Measurements from ENCODE around the gene METRN.
"Not testable (repeated sequence)": the region's sequence is repeated elsewhere in the genome, so short reads cannot be mapped to it uniquely, and the experiment has no call there.

Gene METRN

GRCh38 chr16:749010-749409 lies 34.1 kb downstream of the METRN start:
- DNase-seq = no peak
- intact Hi-C loops (cut with DNase I) = no loop called here

- DNase-seq = no peak
- intact Hi-C loops (cut with DNase I) = no loop called here
These were observed 35.6 kb downstream of the METRN start for GRCh38 chr16:750485-750884.

- intact Hi-C loops (cut with DNase I) = no loop called here
- DNase-seq = peak in 9 of 10 donors; percentile 40 to 95 (median 71)
These were observed 36.5 kb downstream of the METRN start for GRCh38 chr16:751152-752006.

- intact Hi-C loops (cut with DNase I) = no loop called here
- DNase-seq = no peak
These were observed 37.0 kb downstream of the METRN start for GRCh38 chr16:752007-752312.

- DNase-seq; intact Hi-C loops (cut with DNase I): not testable (repeated sequence)
These were observed 39.2 kb downstream of the METRN start for GRCh38 chr16:754121-754607.

GRCh38 chr16:754656-755055 lies 39.7 kb downstream of the METRN start:
- DNase-seq = no peak
- intact Hi-C loops (cut with DNase I) = no loop called here

GRCh38 chr16:756428-756827 lies 41.5 kb downstream of the METRN start:
- intact Hi-C loops (cut with DNase I) = no loop called here

GRCh38 chr16:759110-759910 lies 44.4 kb downstream of the METRN start:
- intact Hi-C loops (cut with DNase I) = no loop called here
- DNase-seq = no peak

More at GRCh38 chr16:756428-756827, 41.5 kb downstream of the METRN start:
- no peak for DNase-seq

- intact Hi-C loops (cut with DNase I) = no loop called here
- no peak for DNase-seq
These were observed 45.1 kb downstream of the METRN start for GRCh38 chr16:760065-760464.

- intact Hi-C loops (cut with DNase I) = no loop called here
- no peak for DNase-seq
These were observed 45.8 kb downstream of the METRN start, which contains the start of gene MSLN for GRCh38 chr16:760545-761343. Gene MSLN, plus strand, starts transcription at chr16:760734. Its CDS starts 1,947 bp downstream, at chr16:762681.

- intact Hi-C loops (cut with DNase I) = no loop called here
- DNase-seq = no peak
These were observed 47.0 kb downstream of the METRN start for GRCh38 chr16:761625-762513.

GRCh38 chr16:762595-763268 lies 47.8 kb downstream of the METRN start:
- no peak for DNase-seq

GRCh38 chr16:763369-764183 lies 48.7 kb downstream of the METRN start:
- DNase-seq = no peak
- intact Hi-C loops (cut with DNase I) = no loop called here

More at GRCh38 chr16:762595-763268, 47.8 kb downstream of the METRN start:
- intact Hi-C loops (cut with DNase I) = no loop called here

- DNase-seq = no peak
- intact Hi-C loops (cut with DNase I) = no loop called here
These were observed 49.3 kb downstream of the METRN start for GRCh38 chr16:764184-764750.

- intact Hi-C loops (cut with DNase I) = no loop called here
- DNase-seq = no peak
These were observed 50.0 kb downstream of the METRN start for GRCh38 chr16:764848-765487.

- intact Hi-C loops (cut with DNase I) = no loop called here
- DNase-seq = no peak
These were observed 50.6 kb downstream of the METRN start for GRCh38 chr16:765488-765865.

GRCh38 chr16:766008-766819 lies 51.3 kb downstream of the METRN start:
- no peak for DNase-seq
- intact Hi-C loops (cut with DNase I) = no loop called here
